Mammary epithelial cell (primary cell): Measurements from ENCODE around the gene SOX10.

Source experiments
- EZH2 ChIP-seq: IDR thresholded peaks from 2 replicates; pipeline ENCODE4 v1.6.1; 2012; ENCODE audit warnings: low read length, inconsistent platforms, borderline replicate concordance
- TF ChIP-seq, protein P1 (sequence below), 2 donors: IDR thresholded peaks in 1 of 2; conservative IDR thresholded peaks in 1 of 2; 2 replicates each; pipeline ENCODE4 v1.5.1; 2011 to 2012; ENCODE audit warnings: inconsistent platforms in 2 of 2, low read length in 2 of 2, mild to moderate bottlenecking in 2 of 2, control low read depth in 1 of 2, low read depth in 1 of 2; ENCODE audit not compliant: insufficient read depth in 1 of 2; ENCODE audit errors: extremely low read depth in 1 of 2

DNA sequence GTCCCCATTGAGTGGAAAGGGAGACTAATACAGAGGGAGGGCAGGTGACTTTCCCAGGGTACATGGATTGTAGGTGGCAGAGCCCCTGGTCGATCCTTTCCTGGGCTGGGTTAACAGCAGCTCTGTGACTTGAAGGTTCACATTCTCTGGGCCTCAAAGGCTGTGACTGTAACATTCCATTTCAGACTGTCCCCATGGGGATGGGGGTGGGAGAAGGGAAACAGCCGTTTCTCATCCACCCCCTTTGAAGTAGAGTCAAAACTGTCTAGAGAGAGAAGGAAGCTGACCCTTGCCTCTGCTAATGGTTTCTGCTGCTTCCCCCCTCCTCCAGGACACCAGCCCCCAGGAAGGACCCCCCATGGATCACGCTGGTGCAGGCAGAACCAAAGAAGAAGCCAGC, 59.0 kb downstream of the SOX10 start:
- TF ChIP-seq, protein P1, sequence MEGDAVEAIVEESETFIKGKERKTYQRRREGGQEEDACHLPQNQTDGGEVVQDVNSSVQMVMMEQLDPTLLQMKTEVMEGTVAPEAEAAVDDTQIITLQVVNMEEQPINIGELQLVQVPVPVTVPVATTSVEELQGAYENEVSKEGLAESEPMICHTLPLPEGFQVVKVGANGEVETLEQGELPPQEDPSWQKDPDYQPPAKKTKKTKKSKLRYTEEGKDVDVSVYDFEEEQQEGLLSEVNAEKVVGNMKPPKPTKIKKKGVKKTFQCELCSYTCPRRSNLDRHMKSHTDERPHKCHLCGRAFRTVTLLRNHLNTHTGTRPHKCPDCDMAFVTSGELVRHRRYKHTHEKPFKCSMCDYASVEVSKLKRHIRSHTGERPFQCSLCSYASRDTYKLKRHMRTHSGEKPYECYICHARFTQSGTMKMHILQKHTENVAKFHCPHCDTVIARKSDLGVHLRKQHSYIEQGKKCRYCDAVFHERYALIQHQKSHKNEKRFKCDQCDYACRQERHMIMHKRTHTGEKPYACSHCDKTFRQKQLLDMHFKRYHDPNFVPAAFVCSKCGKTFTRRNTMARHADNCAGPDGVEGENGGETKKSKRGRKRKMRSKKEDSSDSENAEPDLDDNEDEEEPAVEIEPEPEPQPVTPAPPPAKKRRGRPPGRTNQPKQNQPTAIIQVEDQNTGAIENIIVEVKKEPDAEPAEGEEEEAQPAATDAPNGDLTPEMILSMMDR (conservative IDR thresholded peaks at IDR 0.05 in 1 of 2, IDR thresholded peaks at IDR 0.05 in 1 of 2; ENCODE audit: extremely low read depth in 1 of 2, insufficient read depth in 1 of 2, low read depth in 1 of 2, low read length in 2 of 2), result no peak
- TF ChIP-seq EZH2, result no peak
